GM23338 (cell line): ENCODE data around the gene FHAD1.

ENCODE experiments used
- CTCF ChIP-seq, 2 experiments: fragments of 200-600 bp in 1 of 2; sonication (generic) in 1 of 2; conservative IDR thresholded peaks; 2 replicates each; pipeline versions ENCODE4 v1.5.1 to v1.6.1; 2016 to 2017; ENCODE audit warnings: antibody characterized with exemption in 2 of 2, low read depth in 2 of 2, mild to moderate bottlenecking in 2 of 2, moderate library complexity in 1 of 2
- EZH2 ChIP-seq: fragments of 200-600 bp; sonication (generic); IDR thresholded peaks from one replicate; pipeline ENCODE4 v1.8.0; 2017; ENCODE audit warnings: antibody characterized with exemption, mild to moderate bottlenecking, low read depth; ENCODE audit not compliant: unreplicated experiment
- EZH2phosphoT487 ChIP-seq: fragments of 200-600 bp; sonication (generic); IDR thresholded peaks from one replicate; pipeline ENCODE4 v1.8.1; 2018; ENCODE audit warnings: antibody characterized with exemption; ENCODE audit not compliant: unreplicated experiment
- ZNF114 ChIP-seq: fragments of 250-450 bp; sonication (Bioruptor Pico); IDR thresholded peaks from 2 replicates; pipeline ENCODE4 v1.5.0; 2020; ENCODE audit warnings: mild to moderate bottlenecking, moderate library complexity

- TF ChIP-seq CTCF (conservative IDR thresholded peaks at IDR 0.05; ENCODE audit: low read depth in 2 of 2) (no peak), EZH2 (no peak), ZNF114 (CRISPR knock-in tag) (no peak), EZH2phosphoT487 (no peak)
Measured at GRCh38 chr1:15289251-15289651, 42.2 kb downstream of the FHAD1 start.
